Panc1 (cell line): Measurements from ENCODE around the gene DAPP1. TPM values are rescaled to one million over a fixed set of nuclear protein-coding genes. Genes with fewer than 3 reads are reported as not detected.

Experiments used
- ATAC-seq: fragments of 200-7000 bp; cut with Tn5 transposase; 2 replicates; pipeline ENCODE4 v1.9.1; 2020; ENCODE audit warnings: mild to moderate bottlenecking, moderate library complexity
- BruUV-seq: library from RNA; stranded (reverse); fragments of 400-500 nt; replicated peaks from 2 replicates; lab custom pipeline; 2021; lab: Mats Ljungman, UMichigan
- CTCF ChIA-PET: fragments of 300-600 bp; sonication (Branson Sonifier 250); formaldehyde crosslinking; loops from one replicate; lab custom pipeline; 2022; ENCODE audit warnings: antibody characterized with exemption; lab: Charles Lee
- POLR2A ChIA-PET: fragments of 300-600 bp; sonication (Branson Sonifier 250); formaldehyde crosslinking; loops from one replicate; lab custom pipeline; 2022; ENCODE audit warnings: antibody characterized with exemption; lab: Charles Lee
- DNase-seq: peaks from one replicate; pipeline ENCODE4 v3.0.0-alpha.2; 2010; ENCODE audit warnings: low read depth, low spot score
- H3K27ac ChIP-seq: 2 replicates; pipeline ENCODE4 v1.5.1; 2011; ENCODE audit warnings: mild to moderate bottlenecking, low read length, inconsistent platforms
- H3K27me3 ChIP-seq: fragments of 200-500 bp; sonication (Bioruptor generic); 2 replicates; pipeline ENCODE4 v1.6.0; 2014; ENCODE audit warnings: low read length, inconsistent platforms; ENCODE audit not compliant: control insufficient read depth, insufficient read depth
- H3K36me3 ChIP-seq: fragments of 200-500 bp; sonication (Bioruptor generic); 2 replicates; pipeline ENCODE4 v1.5.1; 2014; ENCODE audit warnings: inconsistent platforms, mild to moderate bottlenecking, low read length, moderate library complexity; ENCODE audit not compliant: control insufficient read depth, insufficient read depth
- H3K4me1 ChIP-seq: 2 replicates; pipeline ENCODE4 v1.5.1; 2011; ENCODE audit warnings: inconsistent platforms, mild to moderate bottlenecking, low read length, moderate library complexity; ENCODE audit not compliant: control insufficient read depth, insufficient read depth
- H3K4me3 ChIP-seq, 2 experiments: 2 replicates each; pipeline ENCODE4 v1.5.1; 2011 to 2012; ENCODE audit warnings: low read depth in 2 of 2, low read length in 2 of 2, mild to moderate bottlenecking in 2 of 2, inconsistent platforms in 1 of 2, moderate library complexity in 1 of 2
- H3K9me3 ChIP-seq: fragments of 200-500 bp; sonication (Bioruptor generic); 2 replicates; pipeline ENCODE4 v1.5.1; 2014; ENCODE audit warnings: low read depth, mild to moderate bottlenecking, inconsistent platforms, low read length, moderate library complexity; ENCODE audit not compliant: control insufficient read depth, insufficient read depth
- CTCF ChIP-seq: fragments of 450-650 bp; IDR thresholded peaks from 2 replicates; pipeline ENCODE4 v1.5.1; 2017; ENCODE audit warnings: mild to moderate bottlenecking
- POLR2AphosphoS5 ChIP-seq: IDR thresholded peaks from 2 replicates; pipeline ENCODE4 v1.6.1; 2012; ENCODE audit warnings: mild to moderate bottlenecking, low read depth, low read length, moderate library complexity
- SIN3A ChIP-seq: IDR thresholded peaks from 2 replicates; pipeline ENCODE4 v1.6.1; 2012; ENCODE audit warnings: low read depth, mild to moderate bottlenecking, low read length, moderate library complexity, borderline replicate concordance; ENCODE audit not compliant: insufficient read depth
- TCF7L2 ChIP-seq: IDR thresholded peaks from 2 replicates; pipeline ENCODE4 v1.6.1; 2011; ENCODE audit warnings: mild to moderate bottlenecking, low read depth, low read length, inconsistent platforms
- in situ Hi-C: cut with HindIII; loops from 2 replicates; pipeline ENCODE4 v1.10.0; 2016; ENCODE audit warnings: low sequenced_read_pairs, low pct_unique_long_range_greater_than_20kb
- intact Hi-C: fragments of 100-400 bp; cut with micrococcal nuclease; formaldehyde crosslinking; loops from one replicate; pipeline ENCODE4 v1.10.0; 2022; ENCODE audit not compliant: unreplicated experiment
- total RNA-seq: library from RNA; stranded (reverse); gene quantifications from one replicate; pipeline ENCODE4 v1.2.1, GENCODE V29; 2021; ENCODE audit not compliant: unreplicated experiment
- TF ChIP-seq, protein P1 (sequence below), 2 experiments: IDR thresholded peaks; 2 replicates each; pipeline ENCODE4 v1.6.1; 2011 to 2012; ENCODE audit warnings: low read depth in 2 of 2, control low read depth in 1 of 2, low read length in 1 of 2, mild to moderate bottlenecking in 1 of 2, moderate library complexity in 1 of 2; ENCODE audit not compliant: insufficient read depth in 1 of 2

DAPP1 gene
- total RNA-seq, 1 experiment from 2014 or later = not detected

GRCh38 chr4:99817309-99817890 is 773 bp downstream of the DAPP1 start:
- in situ Hi-C loops (no loop called here), intact Hi-C loops (no loop called here)
- no peaks in the 10 kb centered on the region for H3K4me1 ChIP-seq
- no peaks in the 10 kb centered on the region for H3K9me3 ChIP-seq
- TF ChIP-seq SIN3A (no peak), CTCF (no peak), TCF7L2 (no peak), POLR2AphosphoS5 (no peak)
- TF ChIP-seq, protein P1, sequence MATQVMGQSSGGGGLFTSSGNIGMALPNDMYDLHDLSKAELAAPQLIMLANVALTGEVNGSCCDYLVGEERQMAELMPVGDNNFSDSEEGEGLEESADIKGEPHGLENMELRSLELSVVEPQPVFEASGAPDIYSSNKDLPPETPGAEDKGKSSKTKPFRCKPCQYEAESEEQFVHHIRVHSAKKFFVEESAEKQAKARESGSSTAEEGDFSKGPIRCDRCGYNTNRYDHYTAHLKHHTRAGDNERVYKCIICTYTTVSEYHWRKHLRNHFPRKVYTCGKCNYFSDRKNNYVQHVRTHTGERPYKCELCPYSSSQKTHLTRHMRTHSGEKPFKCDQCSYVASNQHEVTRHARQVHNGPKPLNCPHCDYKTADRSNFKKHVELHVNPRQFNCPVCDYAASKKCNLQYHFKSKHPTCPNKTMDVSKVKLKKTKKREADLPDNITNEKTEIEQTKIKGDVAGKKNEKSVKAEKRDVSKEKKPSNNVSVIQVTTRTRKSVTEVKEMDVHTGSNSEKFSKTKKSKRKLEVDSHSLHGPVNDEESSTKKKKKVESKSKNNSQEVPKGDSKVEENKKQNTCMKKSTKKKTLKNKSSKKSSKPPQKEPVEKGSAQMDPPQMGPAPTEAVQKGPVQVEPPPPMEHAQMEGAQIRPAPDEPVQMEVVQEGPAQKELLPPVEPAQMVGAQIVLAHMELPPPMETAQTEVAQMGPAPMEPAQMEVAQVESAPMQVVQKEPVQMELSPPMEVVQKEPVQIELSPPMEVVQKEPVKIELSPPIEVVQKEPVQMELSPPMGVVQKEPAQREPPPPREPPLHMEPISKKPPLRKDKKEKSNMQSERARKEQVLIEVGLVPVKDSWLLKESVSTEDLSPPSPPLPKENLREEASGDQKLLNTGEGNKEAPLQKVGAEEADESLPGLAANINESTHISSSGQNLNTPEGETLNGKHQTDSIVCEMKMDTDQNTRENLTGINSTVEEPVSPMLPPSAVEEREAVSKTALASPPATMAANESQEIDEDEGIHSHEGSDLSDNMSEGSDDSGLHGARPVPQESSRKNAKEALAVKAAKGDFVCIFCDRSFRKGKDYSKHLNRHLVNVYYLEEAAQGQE (IDR thresholded peaks at IDR 0.05; ENCODE audit: insufficient read depth in 1 of 2, low read depth in 2 of 2, low read length in 1 of 2) = no peak
- CTCF ChIA-PET = no interaction called here
- no peak overlapping the region for H3K27ac ChIP-seq
- ATAC-seq (no peak), DNase-seq (no peak)
- no peaks in the 10 kb centered on the region for H3K27me3 ChIP-seq
- POLR2A ChIA-PET = no interaction called here
- no peak overlapping the region for H3K4me3 ChIP-seq
- no TSS peak for BruUV-seq
- no peaks in the 10 kb centered on the region for H3K36me3 ChIP-seq

DNA sequence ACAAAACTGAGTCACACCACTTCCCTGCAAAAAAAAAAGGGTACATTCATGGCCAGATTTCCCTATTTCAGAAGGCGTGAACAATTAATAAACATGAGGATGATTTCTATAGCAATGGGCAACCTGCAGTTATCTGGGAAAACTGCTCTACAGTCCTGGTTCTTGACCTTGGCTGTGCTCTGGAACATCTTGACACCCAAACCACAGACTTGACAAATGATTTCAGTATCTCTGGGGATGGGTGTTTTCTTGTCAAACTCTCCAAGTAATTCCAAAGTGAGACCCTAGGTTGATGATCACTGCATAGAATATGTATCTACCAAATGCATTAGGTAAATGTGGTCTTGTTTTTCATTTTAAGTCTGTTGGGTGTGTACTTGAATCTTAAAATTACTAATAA is 2.0 kb downstream of the DAPP1 start:
- Histone ChIP-seq H3K9me3 (no peaks in the 10 kb centered on the region), H3K27ac (no peak overlapping the region), H3K36me3 (no peaks in the 10 kb centered on the region), H3K27me3 (no peaks in the 10 kb centered on the region), H3K4me3 (no peak overlapping the region), H3K4me1 (no peaks in the 10 kb centered on the region)
- BruUV-seq = no TSS peak
- intact Hi-C loops (no loop called here), in situ Hi-C loops (no loop called here)
- DNase-seq (no peak), ATAC-seq (no peak)
- ChIA-PET CTCF (no interaction called here), POLR2A (no interaction called here)
- TF ChIP-seq POLR2AphosphoS5 = no peak
- no peak for TF ChIP-seq TCF7L2
- TF ChIP-seq, protein P1 (IDR thresholded peaks at IDR 0.05; ENCODE audit: insufficient read depth in 1 of 2, low read depth in 2 of 2, low read length in 1 of 2) = no peak
- TF ChIP-seq SIN3A = no peak
- no peak for TF ChIP-seq CTCF
